Raji (cell line): Measurements from ENCODE around the gene GNPTAB.

Source experiments
- POLR2A ChIP-seq: IDR thresholded peaks from 2 replicates; pipeline ENCODE4 v1.6.1; 2011; ENCODE audit warnings: low read depth, low read length, control low read depth; ENCODE audit not compliant: insufficient read depth

Gene GNPTAB

DNA sequence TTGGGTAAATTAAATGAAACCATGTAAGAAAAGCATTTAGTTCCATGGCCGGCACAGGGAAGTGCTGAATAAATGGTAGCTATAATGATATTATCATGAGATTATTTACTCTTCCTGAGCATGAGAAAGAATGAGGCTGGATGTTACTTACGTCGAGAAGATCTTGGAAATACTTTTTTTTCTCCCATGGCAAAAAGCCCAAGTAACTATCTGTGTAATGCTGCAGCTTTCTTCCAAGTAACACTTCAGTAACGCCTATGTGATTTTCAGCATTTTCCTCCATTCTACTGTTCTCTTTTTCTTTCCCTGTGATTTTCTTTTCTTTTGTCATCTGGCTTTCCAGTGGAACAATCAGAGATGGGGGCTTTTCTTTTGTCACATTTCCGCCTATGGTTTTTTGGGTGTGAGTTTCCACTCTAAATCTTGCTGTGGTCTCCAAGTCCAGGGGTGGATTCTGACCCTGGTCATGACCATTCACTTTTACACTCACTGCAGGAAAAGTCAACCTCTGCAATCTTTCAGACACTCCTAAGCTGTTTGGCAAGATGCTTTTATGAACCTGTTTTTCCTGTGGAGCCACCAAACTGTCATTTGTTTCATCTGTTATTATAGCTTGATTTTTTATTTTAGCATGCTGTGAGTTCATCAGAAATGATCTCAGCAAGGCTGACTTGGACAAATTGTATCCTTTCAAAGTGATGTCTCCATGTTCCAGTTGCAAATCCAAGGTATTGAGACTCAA lies 66.5 kb downstream of the GNPTAB start:
- TF ChIP-seq POLR2A: no peak

DNA sequence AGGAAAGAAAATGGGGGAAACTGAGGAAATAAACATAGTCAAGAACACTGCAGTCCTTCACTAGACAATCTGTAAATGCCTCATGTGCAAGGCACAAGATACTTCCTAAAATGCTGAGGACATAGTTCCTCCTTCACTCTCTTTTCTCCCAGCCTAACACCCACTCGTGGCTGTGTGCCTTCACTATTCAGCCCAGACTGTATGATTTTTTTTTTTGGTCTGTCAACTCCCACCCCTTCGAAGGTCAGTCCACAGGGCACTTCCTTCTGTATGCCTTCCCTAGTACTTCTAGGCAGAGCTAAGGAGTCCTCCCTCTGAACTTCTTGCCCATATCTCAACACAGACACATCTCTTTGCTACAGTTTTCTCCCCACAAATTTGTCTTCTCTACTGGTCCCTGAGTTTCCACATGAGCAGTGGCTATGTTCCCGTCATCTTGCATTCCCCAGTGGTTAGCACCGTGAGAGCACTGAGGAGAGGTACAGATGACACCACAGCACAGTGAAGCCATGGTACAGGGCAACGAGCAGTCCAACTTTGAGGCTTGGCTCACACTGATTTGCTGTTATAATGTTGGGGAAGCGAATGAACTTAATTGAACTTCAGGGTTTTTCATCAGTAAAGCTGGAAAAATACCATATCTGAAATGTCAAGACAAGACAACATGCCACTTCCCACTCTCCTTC lies 67.4 kb downstream of the GNPTAB start:
- no peak for TF ChIP-seq POLR2A

DNA sequence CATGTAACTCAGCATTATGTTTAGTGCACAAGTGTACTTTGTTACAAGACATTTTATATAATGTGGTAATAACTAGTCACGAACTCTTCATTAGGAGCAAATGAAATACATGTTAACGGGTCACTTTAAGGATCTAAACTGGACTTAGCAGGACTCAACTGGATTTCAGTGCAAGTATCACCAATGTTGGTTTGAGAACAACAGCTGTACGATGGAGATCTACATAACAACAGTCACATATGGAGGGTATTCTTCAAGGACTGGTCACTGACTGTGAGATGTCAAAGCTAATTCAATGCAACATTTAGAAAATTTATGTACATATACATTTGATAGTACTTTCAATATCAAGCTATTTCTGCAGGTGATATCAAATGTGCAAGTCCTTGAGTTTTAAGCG lies 69.0 kb downstream of the GNPTAB start:
- TF ChIP-seq POLR2A: no peak

DNA sequence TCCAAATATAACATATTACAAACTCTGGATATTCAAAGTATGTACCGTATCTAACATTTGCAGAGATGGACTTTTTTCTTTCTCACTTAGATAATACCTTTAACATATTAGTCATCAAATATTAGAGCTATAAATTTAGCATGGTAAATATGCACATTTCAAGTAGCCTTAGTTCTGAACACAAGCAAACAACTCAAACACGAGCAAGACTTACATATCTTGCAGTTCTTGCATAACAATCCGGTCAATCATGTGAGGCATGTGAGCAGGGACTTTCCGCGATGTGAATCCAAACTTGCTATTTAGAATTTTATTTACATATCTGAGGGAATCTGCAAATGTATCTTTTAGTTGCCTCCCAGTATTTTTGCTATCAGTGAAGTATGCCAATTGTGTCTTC lies 69.4 kb downstream of the GNPTAB start:
- no peak for TF ChIP-seq POLR2A

DNA sequence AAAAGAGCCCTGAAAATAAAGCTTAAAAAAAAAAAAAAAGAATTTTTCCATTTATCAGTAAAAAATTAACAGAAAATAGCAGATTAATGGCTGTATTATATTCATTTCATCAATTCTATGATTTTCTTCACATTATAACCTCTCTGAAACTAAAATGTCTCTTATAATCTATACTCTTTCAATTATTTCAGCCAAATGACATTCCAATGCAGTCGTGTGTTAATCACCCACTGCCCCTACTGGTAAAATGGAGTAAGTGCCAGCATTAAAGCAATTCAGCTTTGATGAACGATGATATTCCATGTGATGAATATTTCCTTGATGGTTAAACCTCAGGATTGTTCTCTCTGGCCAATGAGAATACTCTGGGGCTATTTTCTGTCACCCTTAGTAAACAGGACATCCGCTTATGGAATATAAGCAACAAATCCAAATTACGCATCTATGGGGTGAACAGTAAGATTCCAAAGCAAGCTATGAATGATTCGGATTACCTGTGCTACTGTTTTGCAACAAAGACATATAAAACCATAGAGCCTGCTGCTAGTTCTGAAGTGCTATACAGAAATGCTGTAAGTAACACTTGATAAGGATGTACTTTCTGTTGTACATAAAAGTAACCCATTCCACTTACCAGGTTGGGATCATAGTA lies 71.2 kb downstream of the GNPTAB start:
- TF ChIP-seq POLR2A: no peak

DNA sequence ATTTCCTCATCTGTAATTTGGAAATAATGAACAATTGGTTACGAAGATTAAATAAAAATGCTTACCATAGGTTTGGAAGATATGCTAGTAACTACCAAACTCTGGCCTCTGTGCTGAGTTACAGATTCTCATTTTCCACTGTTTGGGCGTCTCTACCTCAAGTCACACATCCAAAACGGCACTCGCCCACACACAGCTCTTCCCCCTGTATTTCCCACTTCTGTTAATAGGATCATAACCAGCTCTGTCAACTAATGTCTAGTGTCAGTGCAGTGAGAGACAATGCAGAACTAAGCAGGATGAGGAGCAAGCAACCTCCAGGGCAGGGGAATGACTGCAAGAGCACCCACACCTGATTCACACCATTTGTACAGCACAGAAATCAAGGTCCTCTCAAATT lies 80.6 kb downstream of the GNPTAB start:
- no peak for TF ChIP-seq POLR2A

DNA sequence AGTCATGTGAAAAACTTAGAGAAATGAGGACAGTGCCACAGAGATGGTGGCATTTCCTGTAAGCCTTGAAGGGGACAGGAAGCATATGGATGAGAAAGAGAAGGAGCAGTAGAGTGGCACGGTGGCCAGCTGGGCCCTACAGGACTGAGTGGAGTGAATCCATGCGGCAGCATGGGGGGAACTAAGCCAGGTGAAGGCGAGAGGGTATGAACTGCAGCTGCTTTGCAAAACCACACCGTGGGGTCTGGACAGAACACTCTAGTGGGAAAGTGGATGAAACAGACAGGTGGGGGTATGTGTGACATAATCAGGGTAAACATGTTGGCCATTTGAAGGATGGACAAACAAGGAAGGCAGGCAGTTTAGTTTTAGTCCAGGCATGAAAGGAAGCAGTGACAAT lies 81.1 kb downstream of the GNPTAB start:
- no peak for TF ChIP-seq POLR2A

DNA sequence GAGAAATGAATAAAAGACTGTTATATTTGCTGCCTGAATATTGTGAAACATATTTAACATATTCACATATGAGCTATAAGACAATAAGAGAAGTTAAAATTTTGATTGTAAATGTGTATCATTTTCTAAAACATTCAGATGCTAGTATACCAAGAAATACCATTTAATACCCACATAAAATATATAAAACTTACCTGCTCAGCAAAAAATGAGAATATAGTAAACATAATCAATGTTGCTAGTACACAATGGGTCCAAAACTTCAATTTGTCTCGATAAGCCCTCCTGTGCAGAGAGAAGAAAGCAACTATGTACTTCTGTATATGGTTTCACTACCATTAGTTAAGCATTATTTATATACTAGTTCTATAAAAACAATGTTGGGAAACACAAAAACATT lies 81.9 kb downstream of the GNPTAB start:
- no peak for TF ChIP-seq POLR2A

DNA sequence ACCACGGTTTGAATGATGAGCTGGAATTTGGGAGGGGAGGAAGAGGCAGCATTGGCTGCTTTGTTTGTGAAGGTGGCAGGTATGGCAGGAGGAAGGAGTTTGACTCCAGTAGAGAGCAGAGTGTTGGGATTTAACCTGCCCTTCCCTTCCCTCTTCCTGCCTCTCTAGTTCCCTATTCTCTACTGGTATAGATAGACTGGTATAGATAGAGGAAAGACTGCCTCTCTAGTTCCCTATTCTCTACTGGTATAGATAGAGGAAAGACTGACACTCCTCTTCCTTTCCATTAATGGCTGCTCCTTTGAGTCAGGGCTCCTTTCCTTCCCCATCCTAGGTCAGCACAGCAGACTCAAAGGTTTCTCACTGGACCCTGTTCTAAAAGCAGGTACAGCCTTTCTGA lies 83.1 kb downstream of the GNPTAB start:
- no peak for TF ChIP-seq POLR2A

DNA sequence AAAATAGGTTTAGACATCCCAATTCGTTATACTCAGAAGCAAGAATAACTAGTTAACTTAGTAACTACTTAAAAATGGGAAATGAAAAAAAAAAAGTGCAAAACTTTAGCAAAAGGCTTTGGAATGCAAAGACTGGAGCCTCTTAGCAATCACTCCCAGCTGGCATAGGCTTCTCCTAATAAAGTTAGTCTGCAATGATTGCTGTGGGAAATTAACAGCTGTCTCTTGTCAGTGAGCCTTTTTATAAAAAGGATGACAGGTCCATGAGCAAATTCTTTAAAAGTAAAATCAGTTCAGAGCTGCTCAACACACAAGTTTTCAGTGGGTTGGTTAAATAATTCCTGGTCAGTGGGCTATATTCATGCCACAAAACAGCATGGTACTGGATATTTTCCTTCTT lies 84.1 kb downstream of the GNPTAB start:
- TF ChIP-seq POLR2A: no peak

DNA sequence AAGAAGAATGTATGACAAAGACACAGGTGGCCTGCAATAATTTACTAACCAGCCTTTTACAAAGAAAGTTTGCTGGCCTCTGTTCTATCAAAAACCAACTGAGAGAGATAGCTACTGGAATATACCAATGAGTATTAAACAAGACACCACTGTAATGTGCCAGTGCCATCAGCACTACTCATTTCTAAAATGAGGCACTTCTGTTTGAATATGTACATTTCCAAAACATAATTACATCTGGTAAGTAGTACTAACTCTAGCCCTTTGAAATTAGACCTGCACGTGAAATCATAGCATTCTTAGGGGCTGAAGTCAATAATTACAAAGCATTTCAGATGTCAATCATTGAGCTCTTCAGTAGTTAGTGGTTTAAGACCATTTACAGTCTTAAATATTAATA lies 84.6 kb downstream of the GNPTAB start:
- no peak for TF ChIP-seq POLR2A

DNA sequence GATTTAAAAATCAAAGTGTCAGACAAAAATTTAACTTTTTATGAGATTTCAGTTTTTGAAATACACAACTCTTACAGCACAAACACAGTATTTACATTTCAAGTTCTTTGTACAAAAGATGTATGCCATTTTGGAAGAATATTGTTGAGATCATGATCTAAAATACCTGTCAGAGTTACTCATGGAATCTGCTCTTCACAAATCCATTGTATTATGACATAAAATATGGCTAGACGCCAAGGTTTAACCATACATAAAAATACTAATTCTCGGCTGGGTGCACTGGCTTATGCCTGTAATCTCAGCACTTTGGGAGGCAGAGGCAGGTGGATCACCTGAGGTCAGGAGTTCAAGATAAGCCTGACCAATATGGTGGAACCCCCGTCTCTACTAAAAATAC lies 85.3 kb downstream of the GNPTAB start:
- TF ChIP-seq POLR2A: no peak

DNA sequence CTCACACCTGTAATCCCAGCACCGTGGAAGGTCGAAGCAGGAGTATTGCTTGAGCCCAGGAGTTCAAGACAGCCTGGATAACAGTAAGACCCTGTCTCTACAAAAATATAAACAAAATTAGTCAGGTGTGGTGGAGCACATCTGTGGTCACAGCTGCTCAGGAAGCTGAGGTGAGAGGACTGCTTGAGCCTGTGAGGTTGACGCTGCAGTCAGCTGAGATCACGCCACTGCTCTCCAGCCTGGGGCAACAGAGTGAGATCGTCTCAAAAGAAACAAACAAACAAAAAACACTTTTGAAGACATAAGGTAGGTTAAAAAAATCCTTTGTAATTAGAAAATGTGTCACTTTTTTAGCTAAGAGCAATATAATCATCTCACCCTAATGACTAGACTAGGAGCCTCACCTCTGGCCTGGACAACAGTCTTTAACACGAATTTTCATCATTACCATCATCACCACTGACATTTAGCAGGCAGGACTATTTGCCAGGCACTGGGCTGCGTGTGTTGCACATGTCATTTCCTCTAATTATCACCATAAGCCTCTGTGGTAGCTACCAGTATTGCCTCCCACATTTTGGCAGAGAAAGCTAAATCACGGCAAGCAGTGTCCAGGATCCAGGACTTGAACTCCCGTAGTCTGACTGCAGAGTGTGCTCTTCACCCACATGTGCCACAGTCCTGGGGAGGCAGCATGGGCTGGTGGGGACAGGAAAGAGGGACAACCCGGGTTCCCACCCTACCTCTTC lies 86.9 kb downstream of the GNPTAB start:
- TF ChIP-seq POLR2A: peak; percentile 50

DNA sequence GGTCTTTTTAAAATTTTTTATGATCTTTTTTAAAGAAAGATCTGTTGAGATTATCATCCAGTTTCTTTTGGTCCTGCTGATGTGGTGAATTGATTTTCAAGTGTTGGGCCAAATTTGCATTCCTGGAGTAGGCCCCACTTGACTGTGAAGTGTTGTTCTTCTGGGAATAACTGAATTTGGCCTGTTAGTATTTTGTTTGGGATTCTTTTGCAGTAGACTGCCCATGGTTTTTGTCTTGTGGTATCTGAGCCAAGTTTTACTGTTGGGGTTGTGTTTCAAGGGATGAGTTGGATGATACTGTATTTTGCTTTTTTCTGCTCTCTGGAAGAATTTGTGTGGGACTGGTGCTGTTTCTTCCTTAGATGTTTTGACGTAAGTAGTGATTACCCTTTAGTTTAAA lies 87.5 kb downstream of the GNPTAB start:
- no peak for TF ChIP-seq POLR2A

DNA sequence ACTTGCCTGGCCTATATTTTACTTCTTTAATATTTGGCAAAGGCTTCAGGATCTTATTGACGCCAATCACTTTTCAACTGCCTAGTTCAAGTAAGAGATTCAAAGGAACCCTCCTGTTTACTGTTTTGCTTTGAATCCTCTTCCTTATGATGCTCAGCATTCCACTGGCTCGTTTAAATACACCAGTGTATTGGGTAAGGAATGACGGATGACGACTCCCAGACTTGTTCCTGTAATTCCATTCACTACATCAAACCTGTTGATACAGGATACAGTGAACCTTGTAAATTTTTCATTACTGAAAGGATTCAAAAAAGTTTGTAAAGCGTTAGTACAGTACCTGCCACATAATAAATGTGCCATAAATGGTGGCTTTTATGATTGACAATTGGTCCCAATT lies 89.8 kb downstream of the GNPTAB start:
- no peak for TF ChIP-seq POLR2A
